Dermis blood vessel endothelial cell (primary cell): ENCODE data around the gene TIMM23. TPM values are rescaled to one million over a fixed set of nuclear protein-coding genes. Genes with fewer than 3 reads are reported as not detected.
"Not testable (repeated sequence)": the region's sequence is repeated elsewhere in the genome, so short reads cannot be mapped to it uniquely, and the experiment has no call there.

Source experiments
- DNase-seq: peaks from one replicate; pipeline ENCODE4 v3.0.0; 2010
- total RNA-seq: library from RNA; depleted of rRNA; stranded (reverse); fragments of >200 nt; gene quantifications from 2 replicates; pipeline ENCODE4 v1.2.3, GENCODE V29; 2014

Gene TIMM23
- total RNA-seq, 1 donor from 2014 or later: 71.5 TPM

DNA sequence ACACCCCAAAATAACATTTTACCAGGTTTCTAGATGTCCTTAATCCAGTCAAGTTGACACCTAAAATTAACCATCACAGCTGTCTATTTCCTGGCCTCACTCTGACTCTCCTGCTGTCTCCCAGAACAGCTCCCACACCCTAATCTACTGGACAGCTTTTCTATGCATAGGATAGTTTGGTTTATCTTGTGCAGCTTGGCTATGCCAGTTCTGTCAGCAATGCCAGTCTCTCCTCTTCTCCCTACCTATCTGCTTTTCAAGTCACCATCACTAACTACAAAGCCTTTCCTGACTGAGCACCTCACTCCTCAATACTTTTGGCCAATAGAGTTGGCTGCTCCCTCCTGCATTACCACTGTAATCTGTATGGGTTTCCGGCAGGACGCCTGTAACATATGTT lies 53.1 kb downstream of the TIMM23 start:
- DNase-seq: no peak

GRCh38 chr10:46026106-46026505 lies 53.8 kb downstream of the TIMM23 start:
- no peak for DNase-seq

DNA sequence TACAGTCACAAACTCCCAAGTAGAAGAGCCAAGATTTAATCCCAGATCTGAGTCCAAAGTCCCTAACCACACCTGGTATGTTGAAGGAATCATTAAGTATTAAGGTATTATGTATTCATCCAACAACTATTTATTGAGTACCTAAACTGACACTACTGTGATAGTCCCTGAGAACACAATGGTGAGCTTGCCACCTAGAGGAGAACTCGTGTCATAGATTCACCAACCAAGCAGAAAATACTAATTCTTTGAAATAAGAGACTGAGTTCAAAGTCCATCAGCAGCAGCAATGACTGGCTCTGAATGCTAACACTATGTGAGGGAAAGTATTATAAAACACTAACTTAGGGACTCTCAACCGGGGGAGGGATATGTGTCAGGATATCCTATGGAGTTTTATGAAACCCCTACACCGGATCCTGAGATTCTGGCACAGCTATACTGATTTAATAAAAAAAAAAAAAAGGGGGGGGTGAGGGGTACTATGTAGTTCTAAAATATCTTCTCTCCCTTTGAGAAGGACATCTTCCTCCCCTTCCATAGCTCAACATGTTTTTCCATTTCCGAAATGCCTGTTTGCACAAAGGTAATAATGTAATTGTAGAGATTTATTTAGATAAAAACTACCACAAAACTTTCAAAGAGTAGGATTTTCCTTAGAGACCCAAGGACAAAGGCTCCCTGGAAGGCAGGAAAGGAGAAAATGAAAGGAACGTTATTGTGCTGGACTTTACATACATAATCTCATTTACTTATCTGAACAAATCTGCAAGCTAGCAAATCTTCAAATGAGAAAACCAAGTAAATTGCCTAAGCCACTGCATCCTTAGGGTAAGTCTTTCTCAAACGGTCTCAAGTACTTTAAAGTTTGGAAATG lies 56.5 kb downstream of the TIMM23 start:
- DNase-seq: peak; percentile 83

- peak; percentile 10 for DNase-seq
Observed at GRCh38 chr10:46029461-46030030, 57.3 kb downstream of the TIMM23 start.

DNA sequence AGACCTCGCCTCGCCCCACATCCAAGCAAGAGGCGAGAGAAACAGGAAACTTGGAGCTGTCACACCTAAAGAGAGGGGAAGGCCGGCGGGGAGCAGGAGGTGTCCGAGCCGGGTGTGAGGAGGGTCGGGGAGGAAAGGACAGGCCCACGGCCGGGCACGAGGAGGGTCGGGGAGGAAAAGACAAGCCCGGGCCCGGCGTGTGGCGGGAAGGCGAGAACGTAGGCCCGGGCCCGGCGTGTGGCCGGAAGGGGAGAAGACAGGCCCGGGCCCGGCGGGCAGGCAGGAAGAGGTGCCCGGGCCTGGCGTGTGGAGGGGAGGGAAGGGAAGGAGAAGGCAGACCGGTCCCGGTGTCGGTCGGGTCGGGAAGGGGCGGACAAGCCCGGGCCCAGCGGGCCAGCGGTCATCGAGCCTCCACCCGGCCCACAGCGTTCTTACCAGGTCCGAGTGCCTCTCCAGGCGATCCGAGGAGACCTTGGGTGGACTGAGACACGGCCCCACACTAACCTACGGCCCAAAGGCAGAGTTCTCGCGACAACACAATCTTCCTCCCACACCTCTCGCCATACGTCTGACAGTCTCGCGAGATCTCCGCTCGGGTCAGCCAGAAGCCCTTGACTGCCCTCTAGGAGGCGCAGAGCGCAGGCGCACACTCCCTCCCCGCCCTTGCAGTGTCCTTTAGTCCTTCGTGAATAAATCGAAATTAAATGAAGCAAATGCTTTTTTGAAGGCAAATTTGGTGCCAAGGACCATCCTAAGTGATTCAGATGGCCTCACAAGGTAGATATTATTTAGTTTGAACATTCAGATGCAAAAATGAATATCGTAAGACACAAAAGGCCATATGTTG lies 58.0 kb downstream of the TIMM23 start, which contains the start of gene NCOA4:
Gene NCOA4, minus strand, starts transcription at position 533 of the 847 bp plus-strand sequence. CDS start 13,943 bp downstream, outside the sequence.
- peak; percentile 100 for DNase-seq

DNA sequence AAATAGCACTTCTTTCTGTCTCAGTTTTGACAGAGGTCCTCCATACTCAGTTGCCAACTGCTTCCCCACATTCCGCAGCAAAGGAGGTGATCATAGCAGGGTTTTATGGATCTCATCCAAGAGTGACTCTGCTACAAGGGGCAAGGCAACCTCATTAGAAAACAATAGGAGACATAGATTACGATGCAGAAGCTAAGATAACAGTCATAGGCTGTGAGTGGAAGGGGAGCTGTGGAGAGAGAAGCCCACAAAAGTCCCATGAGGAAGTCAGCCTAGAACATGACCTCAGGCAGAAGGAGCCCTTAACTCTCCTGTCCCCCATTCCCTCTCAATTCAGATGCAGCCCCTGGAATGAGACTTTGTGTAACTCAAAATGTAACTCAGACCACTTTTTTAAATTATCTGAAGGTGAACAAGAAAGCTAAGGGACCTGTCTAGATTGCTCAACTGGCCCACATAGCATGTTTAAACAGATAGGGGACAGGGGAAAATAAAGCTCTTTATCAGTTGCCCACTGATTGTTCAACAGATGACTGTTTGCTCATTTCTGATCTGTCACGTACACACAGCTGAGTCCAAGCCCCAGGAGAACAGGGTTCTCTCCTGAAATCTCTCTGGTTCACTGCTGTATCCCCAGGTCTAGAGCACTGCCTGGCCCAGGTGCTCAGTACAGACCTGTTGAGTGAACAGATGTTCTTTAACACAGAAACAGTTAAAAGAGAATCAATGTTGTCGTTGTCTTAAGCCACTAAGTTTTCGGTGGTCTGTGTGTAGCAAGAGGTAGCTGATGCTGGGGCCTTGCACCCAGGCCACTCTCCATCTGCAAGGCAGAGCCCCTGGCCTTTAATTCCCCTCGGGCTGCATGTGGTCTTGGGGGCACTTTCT lies 59.6 kb downstream of the TIMM23 start:
- DNase-seq: peak; percentile 60

GRCh38 chr10:46033602-46034011 lies 61.3 kb downstream of the TIMM23 start:
- peak; percentile 93 for DNase-seq

- DNase-seq: peak; percentile 80
Observed at GRCh38 chr10:46035923-46036849, 63.9 kb downstream of the TIMM23 start.

- DNase-seq: no peak
Observed at GRCh38 chr10:46037107-46037825, 65.0 kb downstream of the TIMM23 start.

DNA sequence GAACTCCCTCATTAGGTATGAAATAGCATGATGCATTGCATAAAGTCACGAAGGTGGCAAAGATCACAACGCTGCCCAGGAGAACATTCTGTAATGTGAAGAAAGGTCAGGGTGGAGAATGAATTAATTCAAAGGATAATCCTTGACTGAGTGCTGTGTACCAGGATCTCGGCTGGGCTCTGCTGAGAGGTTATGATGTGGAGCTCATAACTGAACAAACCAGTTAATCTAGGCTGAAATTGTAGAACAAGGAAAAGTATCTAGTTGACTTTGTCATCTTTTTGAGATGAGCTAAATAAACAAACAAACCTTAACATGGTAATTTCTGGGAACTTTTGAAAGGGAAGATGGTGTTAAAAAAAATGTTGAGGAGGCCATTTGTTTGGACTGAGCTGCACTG lies 67.7 kb downstream of the TIMM23 start:
- DNase-seq: no peak

GRCh38 chr10:46042527-46042926 lies 70.2 kb downstream of the TIMM23 start:
- DNase-seq: no peak

- DNase-seq: no peak
Observed at GRCh38 chr10:46046261-46046660, 74.0 kb downstream of the TIMM23 start, which contains the start of gene MSMB. Gene MSMB (minus strand): TSS chr10:46046269. CDS start chr10:46046237, 32 bp downstream.

DNA sequence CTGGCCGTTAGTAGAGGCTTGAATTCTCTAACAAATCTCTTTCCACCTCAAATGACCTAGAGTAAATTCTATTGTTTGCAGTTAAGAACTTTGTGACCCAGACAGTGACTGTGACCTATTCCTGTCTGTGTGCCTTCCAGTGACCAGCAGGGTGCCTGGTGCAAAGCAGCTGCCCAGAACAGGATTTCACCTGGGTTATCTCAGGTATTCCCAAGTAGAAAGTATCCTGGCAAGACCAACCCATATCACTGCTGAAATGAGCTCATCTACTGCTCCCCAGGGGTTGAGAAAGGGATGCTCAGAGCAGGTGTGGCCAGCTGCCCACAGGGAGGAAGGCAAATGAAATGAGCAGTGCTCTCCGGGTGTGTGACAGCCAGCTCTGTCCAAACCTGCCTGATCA lies 75.9 kb downstream of the TIMM23 start:
- DNase-seq: no peak

- not testable (repeated sequence) for DNase-seq
Observed at GRCh38 chr10:46049497-46049831, 77.2 kb downstream of the TIMM23 start.

GRCh38 chr10:46050941-46051623 lies 78.8 kb downstream of the TIMM23 start:
- DNase-seq: no peak

DNA sequence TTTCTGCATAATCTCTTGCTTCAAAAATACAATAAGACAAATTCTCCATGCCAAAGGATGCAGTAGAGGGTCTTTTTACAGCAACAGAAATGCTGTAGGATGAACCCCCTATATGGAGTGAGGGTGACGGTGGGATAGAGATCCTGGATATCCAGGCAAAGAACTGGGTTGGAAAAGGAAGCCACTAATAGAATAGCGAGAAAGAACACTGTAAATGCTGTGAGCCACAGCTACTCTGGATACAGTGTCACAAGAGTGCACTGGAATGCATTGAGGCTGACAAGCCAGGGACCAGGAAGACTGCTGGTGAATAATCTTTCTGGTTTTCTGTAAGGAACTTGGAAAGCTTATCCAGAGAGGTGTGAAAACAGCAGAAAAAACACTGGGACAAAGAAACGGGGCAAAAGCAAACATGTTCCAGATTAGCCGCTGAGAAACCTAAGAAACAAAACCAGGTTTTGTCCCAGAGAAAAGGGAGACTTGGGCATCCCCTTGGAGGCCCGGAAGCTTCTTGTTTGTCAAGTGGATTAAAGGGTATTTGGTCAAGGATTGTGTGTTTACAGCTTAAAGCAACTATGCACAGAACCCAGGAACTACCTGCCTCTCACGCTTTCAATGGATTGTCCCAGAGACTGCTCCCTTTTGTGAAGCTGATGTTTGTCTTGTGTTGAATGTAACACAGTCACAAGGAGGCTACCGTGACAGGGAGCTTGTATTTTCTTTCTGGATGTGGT lies 79.9 kb downstream of the TIMM23 start:
- no peak for DNase-seq

DNA sequence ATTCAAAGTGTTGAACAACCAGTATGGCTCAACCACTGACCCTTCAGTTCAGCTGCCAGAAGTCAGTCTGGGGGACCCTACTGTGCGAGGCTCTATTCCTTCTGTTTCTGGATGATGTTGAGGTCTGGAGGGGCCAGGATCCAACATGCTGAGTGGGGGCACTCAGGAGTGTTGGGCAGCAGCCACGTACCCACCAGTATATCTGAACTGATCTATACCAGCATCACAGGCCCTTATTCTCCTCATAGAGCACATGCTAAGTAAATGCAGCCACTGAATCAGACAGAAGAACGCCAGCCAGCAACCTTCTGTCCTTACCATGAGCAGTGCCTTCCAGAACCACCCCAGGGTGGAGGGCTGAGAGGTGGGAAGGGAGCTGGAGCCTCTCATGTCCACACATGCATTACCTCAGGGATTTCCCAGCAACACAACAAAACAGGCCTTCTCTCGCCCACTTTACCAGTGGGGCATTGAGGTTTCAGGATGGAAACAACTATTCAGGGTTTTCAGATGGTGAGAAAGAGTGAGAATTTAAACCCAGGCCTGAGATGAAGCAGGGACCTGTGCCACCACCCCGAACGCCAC lies 80.6 kb downstream of the TIMM23 start:
- no peak for DNase-seq
